HG02610 (cell line): ENCODE results near the gene PLA2G2E.

Experiments
- ATAC-seq: cut with Tn5 transposase; IDR thresholded peaks from one replicate; pipeline ENCODE4 v1.9.1; 2021; ENCODE audit warnings: mild to moderate bottlenecking, moderate library complexity; ENCODE audit not compliant: unreplicated experiment

PLA2G2E gene

GRCh38 chr1:19923137-19923952 lies at the start of gene PLA2G2E:
Gene PLA2G2E, minus strand, starts transcription at chr1:19923617. Its CDS starts 58 bp downstream, at chr1:19923559.
- ATAC-seq = no peak

- no peak for ATAC-seq
Observed at GRCh38 chr1:19971664-19972063, 48.2 kb upstream of the PLA2G2E start.

GRCh38 chr1:19969898-19970660 lies 46.7 kb upstream of the PLA2G2E start:
- no peak for ATAC-seq

GRCh38 chr1:19967808-19968207 lies 44.4 kb upstream of the PLA2G2E start:
- no peak for ATAC-seq

GRCh38 chr1:19964542-19964941 lies 41.1 kb upstream of the PLA2G2E start:
- ATAC-seq = no peak

- no peak for ATAC-seq
Observed at GRCh38 chr1:19963636-19964035, 40.2 kb upstream of the PLA2G2E start.

GRCh38 chr1:19960591-19960990 lies 37.2 kb upstream of the PLA2G2E start:
- no peak for ATAC-seq

- ATAC-seq = no peak
Observed at GRCh38 chr1:19957779-19958178, 34.4 kb upstream of the PLA2G2E start.

- ATAC-seq = no peak
Observed at GRCh38 chr1:19955534-19956170, 32.2 kb upstream of the PLA2G2E start.

- ATAC-seq = no peak
Observed at GRCh38 chr1:19954059-19954458, 30.6 kb upstream of the PLA2G2E start.

GRCh38 chr1:19949016-19949415 lies 25.6 kb upstream of the PLA2G2E start:
- ATAC-seq = no peak

- no peak for ATAC-seq
Observed at GRCh38 chr1:19946971-19947370, 23.6 kb upstream of the PLA2G2E start.

GRCh38 chr1:19946331-19946751 lies 22.9 kb upstream of the PLA2G2E start:
- no peak for ATAC-seq

- ATAC-seq = no peak
Observed at GRCh38 chr1:19945914-19946313, 22.5 kb upstream of the PLA2G2E start.

GRCh38 chr1:19942657-19943056 lies 19.2 kb upstream of the PLA2G2E start:
- ATAC-seq = no peak

GRCh38 chr1:19942088-19942487 lies 18.7 kb upstream of the PLA2G2E start:
- ATAC-seq = no peak

GRCh38 chr1:19941206-19941568 lies 17.8 kb upstream of the PLA2G2E start:
- ATAC-seq = no peak

- ATAC-seq = no peak
Observed at GRCh38 chr1:19940486-19941205, 17.2 kb upstream of the PLA2G2E start.

GRCh38 chr1:19938472-19938871 lies 15.1 kb upstream of the PLA2G2E start:
- ATAC-seq = no peak

GRCh38 chr1:19936061-19936750 lies 12.8 kb upstream of the PLA2G2E start:
- ATAC-seq = no peak
